H9 (cell line): ENCODE data around the gene CACNB2. TPM values are rescaled to one million over a fixed set of nuclear protein-coding genes. Genes with fewer than 3 reads are reported as not detected.

ENCODE experiments used
- DNase-seq: peaks from one replicate; pipeline ENCODE4 v3.0.0-alpha.2; 2017
- H2AFZ ChIP-seq: one replicate; pipeline ENCODE4 v1.6.1; 2013; ENCODE audit warnings: mild to moderate bottlenecking, low read length, control low read depth, moderate library complexity
- H2AK5ac ChIP-seq: 2 replicates; pipeline ENCODE4 v1.6.1; 2013; ENCODE audit warnings: low read length, control low read depth, mixed read lengths; ENCODE audit not compliant: insufficient read length
- H2BK120ac ChIP-seq: one replicate; pipeline ENCODE4 v1.6.1; 2013; ENCODE audit warnings: low read depth, mild to moderate bottlenecking, low read length, control low read depth, inconsistent platforms; ENCODE audit not compliant: poor library complexity, severe bottlenecking
- H2BK12ac ChIP-seq: 2 replicates; pipeline ENCODE4 v1.6.1; 2013; ENCODE audit warnings: low read length, control low read depth, mixed read lengths, low read depth; ENCODE audit not compliant: insufficient read length
- H2BK15ac ChIP-seq: 2 replicates; pipeline ENCODE4 v1.6.1; 2013; ENCODE audit warnings: low read depth, low read length, control low read depth
- H2BK20ac ChIP-seq: one replicate; pipeline ENCODE4 v1.6.1; 2013; ENCODE audit warnings: low read depth, mild to moderate bottlenecking, low read length, control low read depth, inconsistent platforms; ENCODE audit not compliant: poor library complexity, severe bottlenecking
- H2BK5ac ChIP-seq: 2 replicates; pipeline ENCODE4 v1.6.1; 2013; ENCODE audit warnings: low read length, control low read depth, mixed read lengths; ENCODE audit not compliant: insufficient read length
- H3K14ac ChIP-seq: 2 replicates; pipeline ENCODE4 v1.6.1; 2013; ENCODE audit warnings: low read length, control low read depth; ENCODE audit not compliant: insufficient read depth
- H3K18ac ChIP-seq: 2 replicates; pipeline ENCODE4 v1.6.1; 2013; ENCODE audit warnings: low read depth, mild to moderate bottlenecking, mixed read lengths, low read length, control low read depth; ENCODE audit not compliant: insufficient read length
- H3K23ac ChIP-seq: 2 replicates; pipeline ENCODE4 v1.6.1; 2013; ENCODE audit warnings: low read length, control low read depth, mixed read lengths, low read depth; ENCODE audit not compliant: insufficient read length
- H3K23me2 ChIP-seq: 2 replicates; pipeline ENCODE4 v1.6.1; 2013; ENCODE audit warnings: low read depth, mild to moderate bottlenecking, mixed read lengths, low read length, control low read depth; ENCODE audit not compliant: insufficient read length, poor library complexity, severe bottlenecking
- H3K27ac ChIP-seq: 2 replicates; pipeline ENCODE4 v1.5.1; 2013; ENCODE audit warnings: low read length, control low read depth, mixed read lengths, low read depth; ENCODE audit not compliant: insufficient read length
- H3K27me3 ChIP-seq: 2 replicates; pipeline ENCODE4 v1.6.1; 2013; ENCODE audit warnings: low read length, control low read depth, inconsistent platforms; ENCODE audit not compliant: insufficient read depth
- H3K4ac ChIP-seq: 2 replicates; pipeline ENCODE4 v1.6.1; 2013; ENCODE audit warnings: low read depth, mild to moderate bottlenecking, control low read depth, inconsistent platforms, low read length, moderate library complexity
- H3K4me1 ChIP-seq: 2 replicates; pipeline ENCODE4 v1.6.1; 2013; ENCODE audit warnings: low read length, control low read depth, inconsistent platforms; ENCODE audit not compliant: insufficient read depth
- H3K4me2 ChIP-seq: 2 replicates; pipeline ENCODE4 v1.6.1; 2013; ENCODE audit warnings: low read length, control low read depth, mixed read lengths; ENCODE audit not compliant: insufficient read length, insufficient read depth
- H3K56ac ChIP-seq: 2 replicates; pipeline ENCODE4 v1.6.1; 2013; ENCODE audit warnings: low read depth, mild to moderate bottlenecking, mixed read lengths, low read length, control low read depth; ENCODE audit not compliant: insufficient read length
- H3K79me1 ChIP-seq: 2 replicates; pipeline ENCODE4 v1.6.1; 2013; ENCODE audit warnings: low read depth, mild to moderate bottlenecking, moderate library complexity, low read length, control low read depth, inconsistent platforms; ENCODE audit not compliant: insufficient read depth, poor library complexity, severe bottlenecking
- H3K79me2 ChIP-seq: 2 replicates; pipeline ENCODE4 v1.6.1; 2013; ENCODE audit warnings: low read length, control low read depth, inconsistent platforms; ENCODE audit not compliant: insufficient read depth
- H3K9ac ChIP-seq: 2 replicates; pipeline ENCODE4 v1.6.1; 2013; ENCODE audit warnings: low read length, control low read depth, mixed read lengths; ENCODE audit not compliant: insufficient read length; ENCODE audit errors: extremely low read depth
- H3K9me3 ChIP-seq: one replicate; pipeline ENCODE4 v1.6.1; 2013; ENCODE audit warnings: low read depth, low read length, inconsistent platforms; ENCODE audit not compliant: control insufficient read depth
- H3T11ph ChIP-seq: one replicate; pipeline ENCODE4 v1.6.1; 2013; ENCODE audit warnings: mild to moderate bottlenecking, low read length, control low read depth, inconsistent platforms
- H4K20me1 ChIP-seq: one replicate; pipeline ENCODE4 v1.6.1; 2013; ENCODE audit not compliant: control insufficient read depth, insufficient read length, insufficient read depth
- H4K5ac ChIP-seq: 2 replicates; pipeline ENCODE4 v1.6.1; 2013; ENCODE audit warnings: low read depth, mild to moderate bottlenecking, mixed read lengths, low read length, control low read depth; ENCODE audit not compliant: insufficient read length
- H4K8ac ChIP-seq: replicated peaks from 2 replicates; pipeline ENCODE4 v1.6.1; 2013; ENCODE audit warnings: low read length, control low read depth, mixed read lengths, low read depth; ENCODE audit not compliant: insufficient read length
- H4K91ac ChIP-seq: 2 replicates; pipeline ENCODE4 v1.6.1; 2013; ENCODE audit warnings: low read depth, mild to moderate bottlenecking, moderate library complexity, mixed read lengths, low read length, control low read depth; ENCODE audit not compliant: insufficient read length
- H3K27ac Mint-ChIP-seq, 3 experiments: 2 replicates in 2 of 3; 3 replicates in 1 of 3; pipeline ENCODE4 v1.8.0; 2020 to 2021; ENCODE audit warnings: mixed read lengths in 3 of 3, mild to moderate bottlenecking in 1 of 3, moderate library complexity in 1 of 3
- H3K27me3 Mint-ChIP-seq: 2 replicates; pipeline ENCODE4 v1.8.0; 2021; ENCODE audit warnings: low read depth, mild to moderate bottlenecking, moderate library complexity, mixed read lengths
- H3K36me3 Mint-ChIP-seq, 3 experiments: 2 replicates in 2 of 3; 3 replicates in 1 of 3; pipeline ENCODE4 v1.8.0; 2020 to 2021; ENCODE audit warnings: low read depth in 3 of 3, mixed read lengths in 3 of 3; ENCODE audit not compliant: insufficient read depth in 1 of 3
- H3K4me1 Mint-ChIP-seq, 2 experiments: 2 replicates each; pipeline ENCODE4 v1.8.0; 2020; ENCODE audit warnings: mixed read lengths in 2 of 2
- H3K4me3 Mint-ChIP-seq, 2 experiments: 2 replicates in 1 of 2; 3 replicates in 1 of 2; pipeline ENCODE4 v1.8.0; 2020 to 2021; ENCODE audit warnings: mild to moderate bottlenecking in 2 of 2, mixed read lengths in 2 of 2, moderate library complexity in 1 of 2
- H3K9me3 Mint-ChIP-seq, 2 experiments: 2 replicates in 1 of 2; 3 replicates in 1 of 2; pipeline ENCODE4 v1.8.0; 2020; ENCODE audit warnings: mild to moderate bottlenecking in 2 of 2, mixed read lengths in 2 of 2, moderate library complexity in 1 of 2
- CTCF ChIP-seq: fragments of 200-600 bp; sonication (generic); conservative IDR thresholded peaks from 3 replicates; pipeline ENCODE4 v1.8.0; 2021; ENCODE audit warnings: antibody characterized with exemption, mild to moderate bottlenecking
- WGBS: extraction: QIAGEN DNeasy Blood & Tissue Kit; methylation state at CpG from one replicate; pipeline ENCODE4 v1.1.7; 2013; ENCODE audit warnings: missing lambda C conversion rate, low lambda C conversion rate, mixed read lengths; ENCODE audit not compliant: insufficient read length; ENCODE audit errors: extremely low coverage; 5-methylcytosine and 5-hydroxymethylcytosine counted together
- total RNA-seq: library from RNA; stranded (reverse); gene quantifications from 2 replicates; pipeline ENCODE4 v1.2.1, GENCODE V29; 2021

Gene CACNB2
- total RNA-seq, 1 experiment from 2014 or later = 2.6 TPM

GRCh38 chr10:18303851-18304801 lies 163.9 kb downstream of the CACNB2 start:
- H3K4me1 Mint-ChIP-seq = no peaks in the 10 kb centered on the region
- H3K4me2 ChIP-seq = no peak overlapping the region
- H3K18ac ChIP-seq = no peak overlapping the region
- H2AK5ac ChIP-seq = no peak overlapping the region
- H4K20me1 ChIP-seq = no peaks in the 10 kb centered on the region
- no peak overlapping the region for H2BK15ac ChIP-seq
- H3K27ac ChIP-seq = no peak overlapping the region
- H2BK5ac ChIP-seq = no peak overlapping the region
- H3K4me3 Mint-ChIP-seq = no peak overlapping the region
- H2BK12ac ChIP-seq = no peak overlapping the region
- H2BK20ac ChIP-seq = no peak overlapping the region
- H3K9me3 ChIP-seq = no peaks in the 10 kb centered on the region
- H2BK120ac ChIP-seq = no peak overlapping the region
- no peaks in the 10 kb centered on the region for H3K79me1 ChIP-seq
- no peaks in the 10 kb centered on the region for H3K9me3 Mint-ChIP-seq
- no peak overlapping the region for H3K27ac Mint-ChIP-seq
- no peaks in the 10 kb centered on the region for H3K27me3 ChIP-seq
- no peak overlapping the region for H3K14ac ChIP-seq
- H4K8ac ChIP-seq = no peak overlapping the region
- no peak overlapping the region for H4K91ac ChIP-seq
- H3K79me2 ChIP-seq = no peaks in the 10 kb centered on the region
- no peak overlapping the region for H3T11ph ChIP-seq
- H3K9ac ChIP-seq = no peak overlapping the region
- H3K36me3 Mint-ChIP-seq = no peaks in the 10 kb centered on the region
- H4K5ac ChIP-seq = no peak overlapping the region
- H3K4ac ChIP-seq = no peak overlapping the region
- no peaks in the 10 kb centered on the region for H3K4me1 ChIP-seq
- H2AFZ ChIP-seq = no peak overlapping the region
- no peak overlapping the region for H3K56ac ChIP-seq
- H3K23me2 ChIP-seq = no peaks in the 10 kb centered on the region
- no peak for DNase-seq
- no CpG with 5 or more reads among the region's 12 CpGs for WGBS
- no peak for TF ChIP-seq CTCF
- H3K23ac ChIP-seq = no peak overlapping the region
- no peaks in the 10 kb centered on the region; the same call in 1 of the 2 replicates for H3K27me3 Mint-ChIP-seq
